ENCODE results near the gene ZNF414.

ZNF414 gene

GRCh38 chr19:8489561-8490394 lies 24.2 kb downstream of the ZNF414 start:
- DNase-seq = no peak

GRCh38 chr19:8488365-8488764 lies 25.6 kb downstream of the ZNF414 start:
- peak; percentile 20 for DNase-seq

- peak; percentile 96 for DNase-seq
Measured at GRCh38 chr19:8487137-8487851, 26.7 kb downstream of the ZNF414 start.

GRCh38 chr19:8486661-8487136 lies 27.3 kb downstream of the ZNF414 start:
- no peak for DNase-seq

GRCh38 chr19:8485561-8486371 lies 28.2 kb downstream of the ZNF414 start:
- DNase-seq = no peak

- DNase-seq = peak; percentile 90
Measured at GRCh38 chr19:8484331-8484894, 29.6 kb downstream of the ZNF414 start.

GRCh38 chr19:8483165-8483564 lies 30.8 kb downstream of the ZNF414 start:
- DNase-seq = no peak

GRCh38 chr19:8482696-8483095 lies 31.3 kb downstream of the ZNF414 start:
- no peak for DNase-seq

- no peak for DNase-seq
Measured at GRCh38 chr19:8481616-8482015, 32.4 kb downstream of the ZNF414 start.

- no peak for DNase-seq
Measured at GRCh38 chr19:8481201-8481600, 32.8 kb downstream of the ZNF414 start.

- DNase-seq = no peak
Measured at GRCh38 chr19:8478598-8478997, 35.4 kb downstream of the ZNF414 start.

- DNase-seq = no peak
Measured at GRCh38 chr19:8477889-8478288, 36.1 kb downstream of the ZNF414 start.

GRCh38 chr19:8476524-8476923 lies 37.4 kb downstream of the ZNF414 start:
- no peak for DNase-seq

- no peak for DNase-seq
Measured at GRCh38 chr19:8475005-8475404, 39.0 kb downstream of the ZNF414 start.

- peak; percentile 70 for DNase-seq
Measured at GRCh38 chr19:8473648-8474476, 40.1 kb downstream of the ZNF414 start.

- DNase-seq = no peak
Measured at GRCh38 chr19:8469613-8470368, 44.2 kb downstream of the ZNF414 start.

- peak; percentile 9 for DNase-seq
Measured at GRCh38 chr19:8468761-8469373, 45.1 kb downstream of the ZNF414 start.

GRCh38 chr19:8468124-8468523 lies 45.8 kb downstream of the ZNF414 start:
- DNase-seq = no peak

GRCh38 chr19:8466018-8466417 lies 47.9 kb downstream of the ZNF414 start:
- no peak for DNase-seq

GRCh38 chr19:8463365-8463764 lies 50.6 kb downstream of the ZNF414 start:
- no peak for DNase-seq

GRCh38 chr19:8462571-8462970 lies 51.4 kb downstream of the ZNF414 start:
- no peak for DNase-seq
